Measurements from ENCODE around the gene GAA.
"Not testable (repeated sequence)": the region's sequence is repeated elsewhere in the genome, so short reads cannot be mapped to it uniquely, and the experiment has no call there.

The GAA gene

GRCh38 chr17:80084773-80085172 is 16.6 kb upstream of the GAA start:
- DNase-seq = no peak

GRCh38 chr17:80086081-80086480 is 15.3 kb upstream of the GAA start:
- DNase-seq = no peak

- DNase-seq = no peak
Observed at GRCh38 chr17:80086616-80087015, 14.8 kb upstream of the GAA start.

GRCh38 chr17:80087346-80088265 is 13.8 kb upstream of the GAA start:
- DNase-seq = no peak

- no peak for DNase-seq
Observed at GRCh38 chr17:80089762-80090161, 11.6 kb upstream of the GAA start.

GRCh38 chr17:80090164-80090563 is 11.2 kb upstream of the GAA start:
- DNase-seq = not testable (repeated sequence)

GRCh38 chr17:80091376-80091775 is 10.0 kb upstream of the GAA start:
- DNase-seq = no peak

- DNase-seq = no peak
Observed at GRCh38 chr17:80092959-80093358, 8.4 kb upstream of the GAA start.

- DNase-seq = no peak
Observed at GRCh38 chr17:80095038-80095843, 6.1 kb upstream of the GAA start.

GRCh38 chr17:80095844-80096475 is 5.4 kb upstream of the GAA start:
- DNase-seq = no peak

- DNase-seq = no peak
Observed at GRCh38 chr17:80096561-80097021, 4.8 kb upstream of the GAA start.

- DNase-seq = no peak
Observed at GRCh38 chr17:80097127-80097621, 4.2 kb upstream of the GAA start.

GRCh38 chr17:80097844-80098691 is 3.3 kb upstream of the GAA start:
- DNase-seq = no peak

GRCh38 chr17:80099291-80100034 is 1.9 kb upstream of the GAA start:
- no peak for DNase-seq

GRCh38 chr17:80100035-80100323 is 1.4 kb upstream of the GAA start:
- DNase-seq = no peak

- no peak for DNase-seq
Observed at GRCh38 chr17:80101946-80102663, 724 bp downstream of the GAA start.

- DNase-seq = no peak
Observed at GRCh38 chr17:80102664-80103448, 1.5 kb downstream of the GAA start.

- no peak for DNase-seq
Observed at GRCh38 chr17:80103449-80104085, 2.2 kb downstream of the GAA start.

- no peak for DNase-seq
Observed at GRCh38 chr17:80104321-80104955, 3.1 kb downstream of the GAA start.
